Thymus (tissue), 11 donors: ENCODE measurements around the gene CORO7. TPM values are rescaled to one million over a fixed set of nuclear protein-coding genes. Genes with fewer than 3 reads are reported as not detected.
"Not testable (repeated sequence)": the region's sequence is repeated elsewhere in the genome, so short reads cannot be mapped to it uniquely, and the experiment has no call there.

Source experiments
- DNase-seq, 9 donors: peaks; one replicate each; pipeline ENCODE4 v3.0.0-alpha.2; 2013; ENCODE audit warnings: low spot score in 9 of 9, low read depth in 6 of 9, missing footprints in 1 of 9
- H3K27ac ChIP-seq, 2 donors: one replicate each; pipeline ENCODE4 v1.5.1; 2013; ENCODE audit warnings: control low read depth in 1 of 2, low read depth in 1 of 2, low read length in 1 of 2, mild to moderate bottlenecking in 1 of 2, moderate library complexity in 1 of 2
- H3K27me3 ChIP-seq, 2 donors: one replicate each; pipeline ENCODE4 v1.5.1; 2013; ENCODE audit warnings: low read length in 1 of 2; ENCODE audit not compliant: control insufficient read depth in 2 of 2, insufficient read depth in 1 of 2
- H3K36me3 ChIP-seq, 2 donors: one replicate each; pipeline ENCODE4 v1.5.1; 2013; ENCODE audit warnings: low read length in 1 of 2, mild to moderate bottlenecking in 1 of 2, moderate library complexity in 1 of 2; ENCODE audit not compliant: control insufficient read depth in 2 of 2, insufficient read depth in 2 of 2
- H3K4me1 ChIP-seq, 2 donors: one replicate each; pipeline ENCODE4 v1.5.1; 2013; ENCODE audit warnings: low read length in 2 of 2; ENCODE audit not compliant: control insufficient read depth in 2 of 2, insufficient read depth in 2 of 2
- H3K4me3 ChIP-seq, 2 donors: one replicate each; pipeline ENCODE4 v1.5.1; 2013; ENCODE audit warnings: low read length in 2 of 2, control low read depth in 1 of 2, mild to moderate bottlenecking in 1 of 2
- H3K9me3 ChIP-seq, 2 donors: one replicate each; pipeline ENCODE4 v1.5.1; 2013; ENCODE audit warnings: low read length in 1 of 2, mild to moderate bottlenecking in 1 of 2; ENCODE audit not compliant: control insufficient read depth in 2 of 2, insufficient read depth in 1 of 2
- WGBS: extraction: QIAGEN DNeasy Blood & Tissue Kit; methylation state at CpG from one replicate; pipeline ENCODE4 v1.1.7; 2013; 5-methylcytosine and 5-hydroxymethylcytosine counted together
- polyA plus RNA-seq: library from polyadenylated mRNA; stranded (reverse); fragments of 200-250 nt; gene quantifications from one replicate; pipeline ENCODE4 v1.2.3, GENCODE V29; 2013
- total RNA-seq: library from RNA; stranded (reverse); fragments of 120-200 nt; gene quantifications from one replicate; pipeline ENCODE4 v1.2.4, GENCODE V29; 2013
- donor health status: healthy.

CORO7 gene
- total and polyA plus RNA-seq, 2 donors, result 21.6 to 63.7 TPM

DNA sequence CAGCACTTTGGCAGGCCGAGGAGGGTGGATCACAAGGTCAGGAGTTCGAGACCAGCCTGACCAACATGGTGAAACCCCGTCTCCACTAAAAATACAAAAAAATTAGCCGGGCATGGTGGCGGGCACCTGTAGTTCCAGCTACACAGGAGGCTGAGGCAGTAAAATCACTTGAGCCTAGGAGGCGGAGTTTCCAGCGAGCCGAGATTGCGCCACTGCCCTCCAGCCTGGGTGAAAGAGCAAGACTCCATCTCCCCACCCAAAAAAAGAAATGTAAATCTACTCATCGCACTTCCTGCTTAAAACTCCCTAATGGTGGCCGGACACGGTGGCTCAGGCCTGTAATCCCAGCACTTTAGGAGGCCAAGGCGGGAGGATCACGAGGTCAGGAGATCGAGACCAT is 22.5 kb downstream of the CORO7 start:
- H3K4me1 ChIP-seq, result peaks cover 7 to 21% of the 10 kb centered on the region in 2 donors
- peaks cover 34 to 59% of the 10 kb centered on the region in 2 donors for H3K36me3 ChIP-seq
- WGBS, result 99% methylated on average over 15 of the region's 15 CpGs
- not testable (repeated sequence) for H3K27ac ChIP-seq, H3K27me3 ChIP-seq, H3K9me3 ChIP-seq, H3K4me3 ChIP-seq, DNase-seq

DNA sequence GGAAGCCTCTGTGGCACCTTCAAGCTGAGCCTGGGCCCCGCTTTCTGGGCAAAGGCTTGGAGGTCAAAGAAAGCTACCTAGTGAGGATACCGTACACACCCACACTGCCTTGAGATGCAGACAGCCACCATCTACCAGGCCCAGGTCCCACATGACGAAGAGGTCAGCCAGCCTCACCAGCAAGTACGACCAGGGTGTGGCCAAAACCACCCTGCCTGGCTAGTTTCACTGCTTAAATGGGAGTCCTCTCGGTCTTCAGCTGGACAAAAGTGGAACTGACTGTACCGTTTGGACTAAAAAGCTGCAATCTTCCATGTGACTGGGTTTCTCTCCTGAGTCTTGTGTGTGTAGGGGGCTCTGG is 23.2 kb downstream of the CORO7 start:
- Histone ChIP-seq H3K27me3 (no peaks in the 10 kb centered on the region), H3K4me1 (peaks cover 7 to 21% of the 10 kb centered on the region in 2 donors), H3K27ac (peak overlapping the region in 1 of 2 donors; percentile 25), H3K36me3 (peaks cover 41 to 64% of the 10 kb centered on the region in 2 donors), H3K9me3 (peaks cover 0 to 3% of the 10 kb centered on the region in 2 donors), H3K4me3 (no peak overlapping the region)
- WGBS, result 93% methylated on average over 6 of the region's 6 CpGs
- no peak for DNase-seq

DNA sequence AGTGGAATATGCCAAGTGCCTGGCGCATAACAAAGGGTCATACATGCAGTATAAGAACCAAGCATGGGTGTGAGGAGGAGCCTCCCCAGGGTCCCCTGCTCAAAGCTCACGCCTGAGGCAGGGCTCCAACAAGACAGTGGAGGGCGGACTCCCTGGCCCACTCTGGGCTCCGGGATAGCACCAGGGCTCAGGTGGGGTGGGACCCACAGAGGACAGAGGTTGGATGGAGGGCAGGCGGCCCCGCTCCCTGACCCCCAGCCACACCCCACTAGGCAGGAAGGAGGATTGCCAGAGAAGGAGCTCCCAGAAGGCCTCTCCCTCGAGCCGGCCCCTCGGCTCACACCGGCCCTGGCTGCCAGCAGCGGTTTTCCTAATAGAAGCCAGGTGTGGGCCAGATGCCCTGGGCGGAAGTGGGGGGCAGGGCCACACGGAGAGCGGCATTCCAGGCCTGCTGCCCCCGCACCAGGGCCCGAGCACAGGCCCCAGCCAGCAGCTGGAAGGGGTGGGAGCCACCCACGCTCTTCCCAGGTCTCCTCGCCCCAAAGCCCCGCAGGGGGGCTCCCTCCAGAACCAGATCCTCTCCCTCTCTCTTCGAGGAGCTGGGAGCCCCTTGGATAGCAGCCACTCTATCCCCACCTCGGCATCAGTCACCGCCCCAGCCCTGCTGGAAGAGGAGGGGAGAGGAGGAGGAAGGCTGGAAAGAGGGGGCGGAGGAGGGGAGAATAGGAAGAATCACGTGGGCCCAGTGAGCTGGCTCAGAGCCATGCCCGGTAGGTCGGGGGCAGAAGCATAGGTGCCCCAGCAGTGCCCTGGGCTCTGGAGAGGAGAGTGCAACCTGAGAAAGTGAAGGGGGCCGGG is 23.8 kb downstream of the CORO7 start:
- WGBS, result 90% methylated on average over 27 of the region's 27 CpGs
- peaks cover 42 to 65% of the 10 kb centered on the region in 2 donors for H3K36me3 ChIP-seq

DNA sequence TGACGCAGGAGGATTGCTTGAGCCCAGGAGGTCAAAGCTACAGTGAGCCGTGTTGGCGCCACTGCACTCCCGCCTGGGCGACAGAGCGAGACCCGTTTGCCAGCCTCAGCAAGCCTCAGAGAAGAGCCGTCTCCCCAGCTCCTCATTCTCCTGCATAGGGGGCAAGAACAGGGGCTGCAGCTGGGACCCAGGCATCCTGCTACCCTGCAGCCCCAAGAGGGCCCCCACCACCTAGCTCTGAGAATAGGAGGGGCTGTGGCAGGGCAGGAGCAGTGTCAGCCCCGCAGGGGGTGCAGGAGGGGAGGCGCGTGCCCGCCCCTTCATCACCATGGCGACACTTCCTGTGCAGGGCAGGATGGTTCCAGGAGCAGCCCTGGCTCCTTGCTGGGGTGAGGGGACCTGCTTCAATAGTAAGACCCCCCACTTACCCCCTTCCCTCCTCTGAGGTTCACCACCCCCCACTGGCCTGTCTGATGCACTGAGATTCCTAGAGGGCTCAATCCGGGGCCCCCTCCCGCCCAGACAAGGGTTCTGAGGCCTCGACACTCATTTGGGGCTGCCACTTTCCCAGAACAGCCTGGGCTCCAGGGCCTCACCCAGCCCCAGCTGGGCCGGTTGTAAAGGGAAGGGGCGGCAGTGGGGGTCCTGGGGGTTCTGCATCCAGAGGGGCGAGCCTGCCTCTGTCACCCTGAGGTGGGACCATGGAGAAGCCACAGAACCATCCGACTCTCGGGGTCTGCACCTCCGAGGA is 24.6 kb downstream of the CORO7 start:
- peaks cover 49 to 72% of the 10 kb centered on the region in 2 donors for H3K36me3 ChIP-seq
- 89% methylated on average over 22 of the region's 22 CpGs for WGBS
- H3K27me3 ChIP-seq, result no peaks in the 10 kb centered on the region
- H3K27ac ChIP-seq, result peak overlapping the region in 1 of 2 donors; percentile 48
- peak in 8 of 9 donors; percentile 24 to 75 (median 50) for DNase-seq
- no peak overlapping the region for H3K4me3 ChIP-seq
- H3K9me3 ChIP-seq, result peaks cover 0 to 3% of the 10 kb centered on the region in 2 donors
- peaks cover 7 to 21% of the 10 kb centered on the region in 2 donors for H3K4me1 ChIP-seq

More for the DNA sequence above, 23.8 kb downstream of the CORO7 start:
- H3K27ac ChIP-seq, result peak overlapping the region in 1 of 2 donors; percentile 48
- DNase-seq, result no peak
- H3K9me3 ChIP-seq, result peaks cover 0 to 3% of the 10 kb centered on the region in 2 donors
- H3K4me1 ChIP-seq, result peaks cover 7 to 21% of the 10 kb centered on the region in 2 donors
- H3K27me3 ChIP-seq, result no peaks in the 10 kb centered on the region
- no peak overlapping the region for H3K4me3 ChIP-seq

DNA sequence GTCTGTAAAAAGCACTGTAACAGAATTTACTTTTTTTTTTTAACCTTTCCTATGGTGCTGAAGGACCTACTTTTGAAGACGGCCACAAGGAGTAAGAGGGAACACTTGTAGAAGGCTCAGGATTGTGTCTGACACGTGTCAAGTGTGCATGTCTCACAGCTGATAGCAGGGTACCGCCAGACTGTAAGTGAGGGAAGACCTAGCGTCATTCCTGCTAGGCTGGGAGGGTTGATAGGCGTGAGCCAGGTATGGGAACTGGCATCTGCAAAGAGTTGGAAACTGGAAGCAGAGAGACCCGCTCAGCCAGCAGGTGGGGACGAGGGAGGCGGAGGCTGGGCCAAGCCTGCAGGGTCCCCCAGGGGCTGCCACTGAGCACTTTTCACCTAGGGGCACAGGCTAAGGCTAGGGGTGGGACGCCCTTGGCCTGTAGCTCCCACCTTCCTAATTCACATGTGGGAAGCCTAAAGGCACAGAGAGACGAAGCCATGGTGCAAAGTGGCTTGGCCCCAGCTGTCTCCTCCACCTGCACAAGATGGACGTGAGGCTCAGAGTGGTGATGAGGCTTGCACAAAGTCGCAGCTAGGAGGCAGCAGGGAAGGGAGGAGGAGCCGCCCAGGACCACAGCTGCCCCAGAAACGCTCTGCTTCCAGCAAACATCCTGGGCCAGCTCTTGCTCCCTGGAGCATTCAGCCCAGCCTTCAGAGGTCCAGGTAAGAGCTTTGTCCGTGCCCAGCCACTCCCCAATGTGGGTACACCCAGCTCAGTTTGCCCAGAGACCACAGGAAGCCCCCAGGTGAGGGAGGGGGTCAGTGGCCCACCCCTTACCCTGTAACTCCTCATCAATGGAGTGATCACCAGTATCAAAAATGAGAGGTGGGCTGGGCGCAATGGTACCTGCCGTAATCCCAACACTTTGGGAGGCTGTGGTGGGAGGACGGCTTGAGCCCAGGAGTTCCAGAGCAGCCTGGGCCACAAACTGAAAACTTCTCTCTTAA is 25.8 kb downstream of the CORO7 start:
- 92% methylated on average over 18 of the region's 18 CpGs for WGBS
- H3K9me3 ChIP-seq, result peaks cover 0 to 3% of the 10 kb centered on the region in 2 donors
- peaks cover 7 to 21% of the 10 kb centered on the region in 2 donors for H3K4me1 ChIP-seq
- H3K27ac ChIP-seq, result no peak overlapping the region
- DNase-seq, result no peak
- H3K27me3 ChIP-seq, result no peaks in the 10 kb centered on the region
- H3K36me3 ChIP-seq, result peaks cover 56 to 74% of the 10 kb centered on the region in 2 donors
- no peak overlapping the region for H3K4me3 ChIP-seq

DNA sequence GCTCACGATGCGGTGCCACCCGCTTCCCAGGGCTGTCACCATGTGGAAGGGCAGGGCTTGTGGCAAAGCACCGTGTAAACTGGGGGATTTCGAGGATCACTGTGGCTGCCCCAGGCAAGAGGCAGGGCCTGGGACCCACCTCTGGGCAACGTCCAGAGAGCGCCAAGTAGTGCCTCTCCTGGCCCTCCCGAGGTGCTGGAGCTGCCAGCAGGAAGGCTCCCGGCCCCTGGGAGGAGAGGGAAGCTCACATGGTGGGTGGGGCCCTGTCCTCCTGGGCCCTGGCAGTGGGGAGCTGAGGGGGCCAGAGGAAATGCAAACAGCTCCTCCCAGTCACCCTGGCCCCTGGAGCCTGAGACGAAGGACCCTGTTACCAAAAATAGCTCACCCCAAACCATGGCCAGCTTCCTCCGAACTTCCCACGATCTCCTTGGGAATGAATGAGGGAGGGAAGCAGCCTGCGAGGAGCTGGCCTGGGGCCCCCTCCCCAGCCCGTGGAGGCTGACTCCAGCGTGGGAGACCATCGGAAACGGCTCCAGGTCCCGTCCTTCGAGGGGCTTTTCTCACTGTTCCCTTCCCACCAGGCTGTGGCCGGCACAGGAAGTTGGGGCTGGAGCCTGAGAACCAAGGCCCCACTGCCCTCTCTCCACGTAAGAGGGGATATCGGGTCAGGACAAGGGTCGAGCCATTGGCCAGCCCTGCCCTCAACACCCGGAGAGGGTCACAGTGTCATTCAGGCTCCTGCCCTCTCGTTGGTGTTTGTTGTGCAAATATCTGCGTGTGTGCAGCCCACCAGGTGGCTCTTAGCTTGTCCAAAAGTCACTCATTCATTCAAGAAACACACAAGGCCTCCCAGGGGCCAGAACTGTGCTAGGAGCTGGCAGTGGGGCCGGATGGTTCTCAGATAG is 27.1 kb downstream of the CORO7 start:
- Histone ChIP-seq H3K27me3 (no peaks in the 10 kb centered on the region), H3K27ac (no peak overlapping the region), H3K36me3 (peaks cover 52 to 74% of the 10 kb centered on the region in 2 donors), H3K4me3 (no peak overlapping the region), H3K4me1 (peaks cover 7 to 21% of the 10 kb centered on the region in 2 donors), H3K9me3 (peaks cover 0 to 3% of the 10 kb centered on the region in 2 donors)
- 96% methylated on average over 27 of the region's 27 CpGs for WGBS
- no peak for DNase-seq

DNA sequence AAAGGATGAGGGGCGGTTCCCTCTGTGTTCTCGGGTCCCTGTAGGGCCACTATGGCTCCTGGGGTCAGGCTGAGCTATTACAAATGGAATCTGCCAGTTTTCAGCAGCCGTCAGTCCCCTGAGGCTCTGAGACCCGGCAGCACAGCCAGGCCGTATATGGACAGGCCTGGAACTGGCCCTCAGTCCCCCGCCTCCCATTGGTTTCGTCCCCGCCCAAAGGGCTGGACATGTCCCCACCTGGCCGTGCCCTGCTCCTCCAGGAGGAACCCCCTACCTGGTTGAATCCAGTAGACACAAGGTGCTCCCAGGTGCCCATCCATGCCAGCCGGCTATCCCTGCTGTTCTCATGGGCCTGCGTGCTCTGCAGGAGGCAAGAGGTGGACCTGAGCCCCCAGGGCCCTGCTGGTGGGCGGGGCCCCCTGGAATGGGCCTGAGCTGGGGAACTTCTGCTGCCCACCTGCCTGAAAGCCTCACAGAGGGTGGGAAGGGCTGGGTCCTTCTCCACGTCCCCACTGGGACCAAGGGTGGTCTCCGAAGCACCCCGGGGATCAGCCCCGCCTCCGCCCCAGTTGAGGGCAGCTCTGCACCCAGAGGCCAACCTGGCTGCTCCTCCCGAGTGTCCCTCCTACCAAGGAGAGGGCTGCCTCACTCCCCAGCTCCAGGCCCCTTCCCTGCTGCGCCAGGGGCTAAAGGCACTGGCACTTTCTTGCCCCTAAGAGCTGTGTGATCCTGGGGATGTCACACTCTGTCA is 27.9 kb downstream of the CORO7 start:
- H3K4me3 ChIP-seq, result no peak overlapping the region
- 97% methylated on average over 19 of the region's 19 CpGs for WGBS
- H3K27ac ChIP-seq, result no peak overlapping the region
- H3K27me3 ChIP-seq, result no peaks in the 10 kb centered on the region
- peaks cover 50 to 75% of the 10 kb centered on the region in 2 donors for H3K36me3 ChIP-seq
- peaks cover 7 to 21% of the 10 kb centered on the region in 2 donors for H3K4me1 ChIP-seq
- DNase-seq, result no peak
- peaks cover 0 to 3% of the 10 kb centered on the region in 2 donors for H3K9me3 ChIP-seq
